ENCODE data around the gene DCC.

GRCh38 chr18:52902188-52902587 lies 562.2 kb downstream of the DCC start:
- TF ChIP-seq GATA2 (IDR thresholded peaks at IDR 0.05; ENCODE audit: low read depth, low read length) (no peak), GATA3 (IDR thresholded peaks at IDR 0.05; ENCODE audit: low read depth, low read length) (no peak)
